GM12873 (cell line): ENCODE measurements around the gene LSM12.

Experiments used
- CTCF ChIP-seq: IDR thresholded peaks from 2 replicates; pipeline ENCODE4 v1.5.1; 2012; ENCODE audit warnings: low read depth, mild to moderate bottlenecking, moderate library complexity, low read length, control low read depth; ENCODE audit not compliant: insufficient read depth; ENCODE audit errors: missing control alignments

LSM12 gene

DNA sequence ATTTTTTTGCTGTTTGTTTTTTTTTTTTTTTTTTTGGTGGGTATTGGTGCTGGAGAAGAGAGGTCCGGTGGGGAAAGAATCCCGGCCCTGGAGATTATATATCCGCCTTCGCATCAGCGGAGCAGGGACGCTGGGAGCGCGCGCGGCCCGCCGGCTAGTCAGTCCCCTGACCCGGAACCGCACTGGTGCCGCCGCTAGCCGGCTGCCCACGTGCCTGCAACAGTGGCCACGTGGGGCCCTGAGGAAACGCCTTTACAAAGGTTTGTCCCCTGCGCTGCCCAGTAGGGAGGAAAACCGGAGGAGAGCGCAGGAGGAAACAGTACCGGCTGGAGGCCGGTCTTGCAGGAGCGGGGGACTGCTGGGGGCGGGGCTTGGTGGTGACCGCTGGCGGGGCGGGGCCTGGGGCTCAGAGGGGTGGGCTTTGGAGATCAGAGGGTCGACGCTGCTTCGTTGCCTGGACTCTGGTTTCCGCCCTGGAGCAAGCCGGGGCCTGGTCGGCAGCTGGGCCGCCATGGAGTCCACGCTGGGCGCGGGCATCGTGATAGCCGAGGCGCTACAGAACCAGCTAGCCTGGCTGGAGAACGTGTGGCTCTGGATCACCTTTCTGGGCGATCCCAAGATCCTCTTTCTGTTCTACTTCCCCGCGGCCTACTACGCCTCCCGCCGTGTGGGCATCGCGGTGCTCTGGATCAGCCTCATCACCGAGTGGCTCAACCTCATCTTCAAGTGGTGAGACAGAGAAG, 4.2 kb upstream of the LSM12 start, which contains the start of gene G6PC3:
G6PC3 (plus strand) TSS at position 281 of the 743 bp plus-strand sequence; CDS start at position 512, 231 bp downstream.
- peak; percentile 1 for TF ChIP-seq CTCF

DNA sequence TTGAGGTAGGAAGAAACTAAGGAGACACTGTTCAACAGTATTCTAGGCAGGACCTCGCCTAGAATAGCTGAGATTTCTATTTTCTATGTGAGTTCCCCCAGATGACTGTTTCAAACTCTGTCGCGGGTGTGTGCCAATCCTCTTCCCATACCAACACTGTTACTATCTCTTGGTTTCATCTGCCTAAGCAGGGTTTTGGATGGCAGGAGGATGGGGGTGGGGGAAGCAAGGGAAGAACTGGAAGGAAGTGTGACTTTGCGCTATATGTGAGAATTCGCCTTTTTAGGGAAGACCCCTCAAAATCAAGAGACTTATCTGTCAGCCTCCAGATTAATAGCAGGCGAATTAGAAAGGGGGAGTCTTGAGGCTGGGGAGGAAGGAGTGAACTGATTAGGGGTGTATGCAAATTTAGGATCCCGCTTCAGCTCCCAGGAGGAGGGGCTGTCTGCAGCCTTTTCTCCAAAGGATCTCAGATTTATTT, 3.5 kb upstream of the LSM12 start:
- TF ChIP-seq CTCF = no peak

DNA sequence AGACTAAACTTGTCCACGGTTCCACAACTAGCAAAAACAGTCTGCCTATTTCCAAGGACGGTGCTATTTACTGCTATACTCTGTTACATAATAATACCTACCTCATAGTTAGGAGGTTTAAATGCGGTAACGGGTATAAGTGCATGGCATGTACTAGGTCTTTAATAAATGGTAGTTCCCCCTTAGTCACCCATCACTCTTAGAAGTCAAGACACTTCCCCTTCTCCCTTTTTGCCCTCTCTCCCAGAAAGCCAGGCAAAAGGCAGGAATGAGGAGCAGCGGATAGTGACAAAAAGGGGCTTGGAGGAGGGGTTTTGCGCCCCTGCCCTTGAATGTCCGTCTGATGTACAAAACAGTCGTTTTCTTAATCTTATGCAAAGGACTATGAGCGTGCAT, 1.1 kb upstream of the LSM12 start:
- TF ChIP-seq CTCF = no peak

- no peak for TF ChIP-seq CTCF
Observed at GRCh38 chr17:44065668-44066203, 735 bp downstream of the LSM12 start.

GRCh38 chr17:44063704-44064639, 2.5 kb downstream of the LSM12 start:
- no peak for TF ChIP-seq CTCF

GRCh38 chr17:44062871-44063270, 3.6 kb downstream of the LSM12 start:
- no peak for TF ChIP-seq CTCF

DNA sequence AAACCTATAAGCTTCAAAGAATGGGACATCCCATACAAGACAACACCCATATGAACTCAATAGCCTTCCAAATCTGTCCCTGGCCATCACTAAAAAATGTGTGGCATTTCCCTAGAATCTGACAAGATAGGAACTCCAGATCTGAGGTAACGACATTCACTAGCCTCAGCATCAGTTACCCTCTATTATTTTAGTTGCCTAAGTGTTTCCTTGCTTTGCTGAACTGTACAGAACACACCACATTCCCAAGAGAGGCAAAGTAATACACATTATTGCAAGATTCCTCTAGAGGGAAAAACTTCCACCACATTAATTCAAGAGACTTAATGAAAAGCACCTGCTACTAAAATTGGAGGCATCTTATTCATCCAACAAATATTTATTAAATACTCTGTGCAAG, 5.0 kb downstream of the LSM12 start:
- no peak for TF ChIP-seq CTCF
